Naive thymus-derived CD4-positive, alpha-beta T cell (primary cell): Measurements from ENCODE around the gene CLECL1. TPM values are rescaled to one million over a fixed set of nuclear protein-coding genes. Genes with fewer than 3 reads are reported as not detected.
"Not testable (repeated sequence)": the region's sequence is repeated elsewhere in the genome, so short reads cannot be mapped to it uniquely, and the experiment has no call there.

Experiments used
- ATAC-seq: fragments of 150-1000 bp; cut with Tn5 transposase; 2 replicates; pipeline ENCODE4 v1.10.0; 2021; ENCODE audit warnings: mild to moderate bottlenecking, moderate library complexity
- CTCF ChIA-PET: fragments of 350-600 bp; sonication (Branson Sonifier 250); formaldehyde crosslinking; loops from one replicate; lab custom pipeline; 2021; ENCODE audit warnings: antibody characterized with exemption; lab: Charles Lee
- POLR2A ChIA-PET: fragments of 350-600 bp; sonication (Branson Sonifier 250); formaldehyde crosslinking; loops from one replicate; lab custom pipeline; 2021; ENCODE audit warnings: antibody characterized with exemption, inconsistent platforms; lab: Charles Lee
- DNase-seq, 9 donors: peaks; one replicate each; pipeline versions ENCODE4 v3.0.0 to v3.0.0-alpha.2; 2020 to 2022; ENCODE audit warnings: mixed read lengths in 1 of 9
- H3K27ac ChIP-seq: one replicate; pipeline ENCODE4 v1.7.0; 2013; ENCODE audit warnings: mild to moderate bottlenecking, low read depth, low read length, moderate library complexity
- H3K27me3 ChIP-seq, 2 donors: one replicate each; pipeline ENCODE4 v1.7.0; 2013; ENCODE audit warnings: low read length in 2 of 2, mild to moderate bottlenecking in 2 of 2, moderate library complexity in 2 of 2; ENCODE audit not compliant: control insufficient read depth in 2 of 2, insufficient read depth in 2 of 2
- H3K36me3 ChIP-seq, 3 experiments: 1 replicate in 2 of 3; 2 replicates in 1 of 3; pipeline ENCODE4 v1.7.0; 2013; ENCODE audit warnings: low read length in 3 of 3, mild to moderate bottlenecking in 3 of 3, moderate library complexity in 1 of 3; ENCODE audit not compliant: insufficient read depth in 3 of 3, control insufficient read depth in 2 of 3
- H3K4me1 ChIP-seq, 2 donors: one replicate each; pipeline ENCODE4 v1.7.0; 2013; ENCODE audit warnings: low read length in 2 of 2, mild to moderate bottlenecking in 2 of 2, moderate library complexity in 1 of 2; ENCODE audit not compliant: control insufficient read depth in 2 of 2, insufficient read depth in 2 of 2
- H3K4me3 ChIP-seq: 2 replicates; pipeline ENCODE4 v1.7.0; 2013; ENCODE audit warnings: mild to moderate bottlenecking, low read length
- H3K9me3 ChIP-seq, 3 experiments: 1 replicate in 2 of 3; 2 replicates in 1 of 3; pipeline ENCODE4 v1.7.0; 2013; ENCODE audit warnings: low read length in 3 of 3; ENCODE audit not compliant: control insufficient read depth in 2 of 3
- H3K27ac Mint-ChIP-seq, 9 donors: one replicate each; pipeline ENCODE4 v1.8.0; 2020 to 2022; ENCODE audit warnings: mixed read lengths in 9 of 9, mild to moderate bottlenecking in 8 of 9, moderate library complexity in 5 of 9, inconsistent platforms in 2 of 9
- H3K27me3 Mint-ChIP-seq, 5 donors: one replicate each; pipeline ENCODE4 v1.8.0; 2021 to 2022; ENCODE audit warnings: mixed read lengths in 5 of 5, mild to moderate bottlenecking in 1 of 5
- H3K36me3 Mint-ChIP-seq, 5 donors: one replicate each; pipeline ENCODE4 v1.8.0; 2020 to 2022; ENCODE audit warnings: mixed read lengths in 5 of 5, mild to moderate bottlenecking in 3 of 5, inconsistent platforms in 1 of 5
- H3K4me1 Mint-ChIP-seq, 7 donors: one replicate each; pipeline ENCODE4 v1.8.0; 2020 to 2022; ENCODE audit warnings: mixed read lengths in 7 of 7, mild to moderate bottlenecking in 3 of 7, inconsistent platforms in 1 of 7
- H3K4me3 Mint-ChIP-seq, 10 donors: one replicate each; pipeline ENCODE4 v1.8.0; 2020 to 2022; ENCODE audit warnings: mild to moderate bottlenecking in 10 of 10, mixed read lengths in 10 of 10, moderate library complexity in 6 of 10, inconsistent platforms in 2 of 10
- H3K9me3 Mint-ChIP-seq, 11 donors: one replicate each; pipeline ENCODE4 v1.8.0; 2020 to 2022; ENCODE audit warnings: mixed read lengths in 11 of 11, mild to moderate bottlenecking in 4 of 11, inconsistent platforms in 1 of 11, moderate library complexity in 1 of 11
- intact Hi-C, 2 donors: fragments of 100-400 bp; cut with micrococcal nuclease; formaldehyde crosslinking; loops; one replicate each; pipeline ENCODE4 v1.15.1; 2023
- polyA plus RNA-seq, 2 donors: library from polyadenylated mRNA; unstranded; fragments of 300-500 nt; fragmentation: Illumina TruSeq; gene quantifications; one replicate each; pipeline ENCODE4 v1.2.3, GENCODE V29; 2021
- total RNA-seq, 6 experiments: library from RNA in 5 of 6; stranded (reverse) in 5 of 6; gene quantifications; 1 replicate in 5 of 6; 2 replicates in 1 of 6; pipeline ENCODE4 v1.2.3 and lab custom pipeline; 2021 to 2026

Gene CLECL1
- total and polyA plus RNA-seq, 7 experiments from 2014 or later, result 0.38 to 6.1 (median 0.43) TPM; not detected in 2

GRCh38 chr12:9742661-9743060 lies 9.8 kb upstream of the CLECL1 start:
- Mint-ChIP-seq H3K4me1 (peaks cover 48 to 76% (median 65%) of the 10 kb centered on the region in 7 donors), H3K9me3 (peaks cover 0 to 7% (median 0%) of the 10 kb centered on the region in 11 donors), H3K27ac (peak overlapping the region; percentile 89 to 100 (median 98)), H3K36me3 (peaks cover 0 to 20% (median 0%) of the 10 kb centered on the region in 5 donors), H3K27me3 (peaks cover 0 to 10% (median 0%) of the 10 kb centered on the region in 5 donors), H3K4me3 (peak overlapping the region; percentile 67 to 95 (median 82))
- H3K9me3 ChIP-seq, result no peaks in the 10 kb centered on the region
- H3K27me3 ChIP-seq, result no peaks in the 10 kb centered on the region
- peak overlapping the region; percentile 12 for H3K4me3 ChIP-seq
- DNase-seq, result peak in 7 of 9 donors; percentile 50 to 72 (median 59)
- POLR2A ChIA-PET, result interaction anchor here (0.5 to 16.6 kb wide), 30 partner anchors 9 to 470 kb away, joined by 3 to 271 read pairs (median 6); partner anchors contain the start of genes CD69, CLEC2B, CLEC2D and CLECL1
- intact Hi-C loops, result loop anchor here (1.0 to 2.0 kb wide), 9 partner anchors 8 to 470 kb away; partner anchors contain the start of genes CLEC2B (in 1 of the 2), CLEC2D (in 1 of the 2) and GABARAPL1 (in 1 of the 2)
- H3K4me1 ChIP-seq, result peaks cover 46 to 54% of the 10 kb centered on the region in 2 donors
- no peaks in the 10 kb centered on the region for H3K36me3 ChIP-seq
- H3K27ac ChIP-seq, result peak overlapping the region; percentile 76
- CTCF ChIA-PET, result interaction anchor here (0.5 to 3.6 kb wide), 39 partner anchors 9 to 624 kb away, joined by 3 to 36 read pairs (median 4); partner anchors contain the start of genes CD69, CLEC2B, CLEC2D and CLECL1
- peak; percentile 57 for ATAC-seq

GRCh38 chr12:9741726-9742125 lies 8.8 kb upstream of the CLECL1 start:
- ATAC-seq (peak; percentile 84), DNase-seq (peak in 8 of 9 donors; percentile 63 to 95 (median 90))
- peak overlapping the region; percentile 89 to 100 (median 98) for H3K27ac Mint-ChIP-seq
- Histone ChIP-seq H3K27me3 (no peaks in the 10 kb centered on the region), H3K4me3 (peak overlapping the region; percentile 15), H3K27ac (peak overlapping the region; percentile 76), H3K36me3 (no peaks in the 10 kb centered on the region), H3K9me3 (no peaks in the 10 kb centered on the region), H3K4me1 (peaks cover 55 to 59% of the 10 kb centered on the region in 2 donors)
- peaks cover 0 to 7% (median 0%) of the 10 kb centered on the region in 11 donors for H3K9me3 Mint-ChIP-seq
- peak overlapping the region; percentile 22 to 95 (median 83) for H3K4me3 Mint-ChIP-seq
- intact Hi-C loops, result loop anchor here (1.0 to 2.0 kb wide), 13 partner anchors 9 to 471 kb away; partner anchors contain the start of genes CLEC2D (in 2 of the 2), CLEC2B (in 1 of the 2) and GABARAPL1 (in 1 of the 2)
- CTCF ChIA-PET, result interaction anchor here (1.0 to 3.6 kb wide), 13 partner anchors 9 to 107 kb away, joined by 3 to 36 read pairs (median 5); partner anchors contain the start of gene CD69
- H3K36me3 Mint-ChIP-seq, result peaks cover 0 to 16% (median 0%) of the 10 kb centered on the region in 5 donors
- POLR2A ChIA-PET, result interaction anchor here (0.7 to 16.6 kb wide), 23 partner anchors 8 to 471 kb away, joined by 3 to 271 read pairs (median 7); partner anchors contain the start of genes CD69, CLEC2B, CLEC2D and GABARAPL1
- peaks cover 51 to 81% (median 71%) of the 10 kb centered on the region in 7 donors for H3K4me1 Mint-ChIP-seq
- peaks cover 0 to 6% (median 0%) of the 10 kb centered on the region in 5 donors for H3K27me3 Mint-ChIP-seq

- H3K36me3 ChIP-seq, result no peaks in the 10 kb centered on the region
- CTCF ChIA-PET, result interaction anchor here (1.6 to 3.6 kb wide), 3 partner anchors 10 to 106 kb away, joined by 5 to 36 read pairs (median 6); no protein-coding TSS in a partner anchor
- peak overlapping the region; percentile 67 for H3K27ac ChIP-seq
- Mint-ChIP-seq H3K4me1 (peaks cover 53 to 89% (median 80%) of the 10 kb centered on the region in 7 donors), H3K9me3 (peaks cover 0 to 7% (median 0%) of the 10 kb centered on the region in 11 donors), H3K27ac (peak overlapping the region; percentile 67 to 99 (median 95)), H3K4me3 (peak overlapping the region; percentile 26 to 76 (median 62)), H3K27me3 (peaks cover 0 to 5% (median 0%) of the 10 kb centered on the region in 5 donors), H3K36me3 (peaks cover 0 to 21% (median 0%) of the 10 kb centered on the region in 5 donors)
- POLR2A ChIA-PET, result interaction anchor here (0.8 to 16.6 kb wide), 6 partner anchors 10 to 91 kb away, joined by 3 to 271 read pairs (median 24); partner anchors contain the start of gene CD69
- peak overlapping the region; percentile 21 for H3K4me3 ChIP-seq
- H3K4me1 ChIP-seq, result peaks cover 58 to 59% of the 10 kb centered on the region in 2 donors
- ATAC-seq (no peak), DNase-seq (peak in 5 of 9 donors; percentile 36 to 64 (median 52))
- intact Hi-C loops, result no loop called here
- H3K27me3 ChIP-seq, result no peaks in the 10 kb centered on the region
- no peaks in the 10 kb centered on the region for H3K9me3 ChIP-seq
Measured at GRCh38 chr12:9740106-9740750, 7.3 kb upstream of the CLECL1 start.

GRCh38 chr12:9739404-9740105 lies 6.7 kb upstream of the CLECL1 start:
- H3K4me3 ChIP-seq, DNase-seq, H3K27me3 ChIP-seq, H3K27me3 Mint-ChIP-seq, intact Hi-C loops, ATAC-seq, H3K36me3 ChIP-seq, H3K9me3 Mint-ChIP-seq, H3K9me3 ChIP-seq: not testable (repeated sequence)
- H3K27ac Mint-ChIP-seq, result peak overlapping the region in 8 of 9 donors; percentile 19 to 99 (median 96)
- CTCF ChIA-PET, result interaction anchor here (0.7 to 1.6 kb wide), 2 partner anchors 11 to 108 kb away, joined by 3 to 6 read pairs; no protein-coding TSS in a partner anchor
- H3K4me1 Mint-ChIP-seq, result peaks cover 50 to 82% (median 73%) of the 10 kb centered on the region in 7 donors
- H3K4me1 ChIP-seq, result peaks cover 54 to 58% of the 10 kb centered on the region in 2 donors
- peak overlapping the region; percentile 69 for H3K27ac ChIP-seq
- POLR2A ChIA-PET, result interaction anchor here (0.7 to 16.6 kb wide), 12 partner anchors 9 to 130 kb away, joined by 3 to 271 read pairs (median 5); partner anchors contain the start of genes CD69 and CLEC2B
- H3K4me3 Mint-ChIP-seq, result peak overlapping the region in 9 of 10 donors; percentile 34 to 81 (median 69)
- H3K36me3 Mint-ChIP-seq, result peaks cover 0 to 19% (median 0%) of the 10 kb centered on the region in 5 donors

- peaks cover 0 to 21% (median 0%) of the 10 kb centered on the region in 5 donors for H3K36me3 Mint-ChIP-seq
- H3K36me3 ChIP-seq, ATAC-seq, intact Hi-C loops, H3K9me3 ChIP-seq, H3K9me3 Mint-ChIP-seq, H3K27me3 Mint-ChIP-seq, H3K4me3 ChIP-seq, DNase-seq, H3K27me3 ChIP-seq: not testable (repeated sequence)
- peaks cover 48 to 55% of the 10 kb centered on the region in 2 donors for H3K4me1 ChIP-seq
- POLR2A ChIA-PET, result interaction anchor here (0.7 to 16.6 kb wide), 9 partner anchors 13 to 130 kb away, joined by 3 to 271 read pairs (median 5); partner anchors contain the start of genes CD69 and CLEC2B
- CTCF ChIA-PET, result interaction anchor here (0.7 to 1.6 kb wide), 2 partner anchors 11 to 108 kb away, joined by 3 to 6 read pairs; no protein-coding TSS in a partner anchor
- H3K4me1 Mint-ChIP-seq, result peaks cover 50 to 76% (median 70%) of the 10 kb centered on the region in 7 donors
- H3K27ac Mint-ChIP-seq, result peak overlapping the region; percentile 80 to 97 (median 92)
- H3K4me3 Mint-ChIP-seq, result peak overlapping the region in 9 of 10 donors; percentile 42 to 81 (median 58)
- peak overlapping the region; percentile 69 for H3K27ac ChIP-seq
Measured at GRCh38 chr12:9738905-9739304, 6.0 kb upstream of the CLECL1 start.
